ENCODE measurements around the gene NOS1AP.
"Not testable (repeated sequence)": the region's sequence is repeated elsewhere in the genome, so short reads cannot be mapped to it uniquely, and the experiment has no call there.

Gene NOS1AP

GRCh38 chr1:162200096-162200847 is 130.8 kb downstream of the NOS1AP start:
- no peak for DNase-seq (ENCODE audit: low read depth)
- no peak for TF ChIP-seq CTCF (conservative IDR thresholded peaks at IDR 0.05; ENCODE audit: low read depth, low read length)
- H3K4me3 ChIP-seq (ENCODE audit: low read depth, low read length), result no peak overlapping the region

- not testable (repeated sequence) for H3K4me3 ChIP-seq (ENCODE audit: low read depth, low read length); DNase-seq (ENCODE audit: low read depth)
Measured at GRCh38 chr1:162201062-162201461, 131.6 kb downstream of the NOS1AP start.

- DNase-seq (ENCODE audit: low read depth), result no peak
- no peak for TF ChIP-seq CTCF (conservative IDR thresholded peaks at IDR 0.05; ENCODE audit: low read depth, low read length)
- no peak overlapping the region for H3K4me3 ChIP-seq (ENCODE audit: low read depth, low read length)
Measured at GRCh38 chr1:162204129-162204822, 134.8 kb downstream of the NOS1AP start.

- DNase-seq (ENCODE audit: low read depth), result no peak
- no peak for TF ChIP-seq CTCF (conservative IDR thresholded peaks at IDR 0.05; ENCODE audit: low read depth, low read length)
- no peak overlapping the region for H3K4me3 ChIP-seq (ENCODE audit: low read depth, low read length)
Measured at GRCh38 chr1:162204823-162205155, 135.3 kb downstream of the NOS1AP start.

- no peak for DNase-seq (ENCODE audit: low read depth)
- no peak for TF ChIP-seq CTCF (conservative IDR thresholded peaks at IDR 0.05; ENCODE audit: low read depth, low read length)
- no peak overlapping the region for H3K4me3 ChIP-seq (ENCODE audit: low read depth, low read length)
Measured at GRCh38 chr1:162206300-162206699, 136.8 kb downstream of the NOS1AP start.

- no peak overlapping the region for H3K4me3 ChIP-seq (ENCODE audit: low read depth, low read length)
- DNase-seq (ENCODE audit: low read depth), result no peak
Measured at GRCh38 chr1:162206749-162207635, 137.5 kb downstream of the NOS1AP start.

More at GRCh38 chr1:162206749-162207635, 137.5 kb downstream of the NOS1AP start:
- no peak for TF ChIP-seq CTCF (conservative IDR thresholded peaks at IDR 0.05; ENCODE audit: low read depth, low read length)

Data from choroid plexus epithelial cell (primary cell).